H1 (cell line): ENCODE data around the gene NNMT. TPM values are rescaled to one million over a fixed set of nuclear protein-coding genes. Genes with fewer than 3 reads are reported as not detected.

ENCODE experiments used
- CTCF ChIA-PET: fragments of 300-600 bp; sonication (Branson Sonifier 250); formaldehyde crosslinking; loops from one replicate; lab custom pipeline; 2021; ENCODE audit not compliant: partially characterized antibody; lab: Charles Lee
- POLR2A ChIA-PET: fragments of 300-600 bp; sonication (Branson Sonifier 250); formaldehyde crosslinking; loops from one replicate; lab custom pipeline; 2021; ENCODE audit warnings: inconsistent platforms; ENCODE audit not compliant: partially characterized antibody; lab: Charles Lee
- DNase-seq, 2 experiments: peaks; one replicate each; pipeline versions ENCODE4 v3.0.0 to v3.0.0-alpha.2; 2010 to 2022; ENCODE audit warnings: low spot score in 2 of 2, low read depth in 1 of 2, mixed read lengths in 1 of 2
- FAIRE-seq: peaks from 2 replicates; lab custom pipeline; 2011; peaks lifted over from hg19 to GRCh38; lab: Jason Lieb, UNC
- H2AFZ ChIP-seq: 2 replicates; pipeline ENCODE4 v1.8.1; 2012; ENCODE audit warnings: low read length, inconsistent platforms
- H2AK5ac ChIP-seq: 2 replicates; pipeline ENCODE4 v1.6.1; 2013; ENCODE audit warnings: low read depth, low read length
- H2BK120ac ChIP-seq: replicated peaks from 2 replicates; pipeline ENCODE3; 2013; ENCODE audit warnings: low read depth, low read length, inconsistent platforms
- H2BK12ac ChIP-seq: 2 replicates; pipeline ENCODE4 v1.6.1; 2013; ENCODE audit warnings: low read depth, low read length
- H2BK15ac ChIP-seq: 2 replicates; pipeline ENCODE4 v1.6.1; 2013; ENCODE audit warnings: low read length
- H2BK20ac ChIP-seq: 2 replicates; pipeline ENCODE4 v1.6.1; 2013; ENCODE audit warnings: low read length
- H2BK5ac ChIP-seq: 2 replicates; pipeline ENCODE4 v1.6.1; 2013; ENCODE audit warnings: low read depth, low read length
- H3K14ac ChIP-seq: 2 replicates; pipeline ENCODE4 v1.6.1; 2013; ENCODE audit warnings: inconsistent platforms; ENCODE audit not compliant: insufficient read length
- H3K18ac ChIP-seq: 2 replicates; pipeline ENCODE4 v1.6.1; 2013; ENCODE audit warnings: low read length; ENCODE audit errors: extremely low read depth
- H3K23ac ChIP-seq: 2 replicates; pipeline ENCODE4 v1.6.1; 2013; ENCODE audit warnings: inconsistent platforms; ENCODE audit not compliant: insufficient read length
- H3K23me2 ChIP-seq: 2 replicates; pipeline ENCODE4 v1.6.1; 2013; ENCODE audit warnings: low read depth, low read length
- H3K27ac ChIP-seq: 2 replicates; pipeline ENCODE4 v1.6.1; 2011; ENCODE audit warnings: low read depth, low read length, inconsistent platforms
- H3K27me3 ChIP-seq, 4 experiments: replicated peaks in 1 of 4; 1 replicate in 1 of 4; 2 replicates in 3 of 4; pipeline versions ENCODE4 v1.6.1 to v1.8.1; 2011 to 2013; ENCODE audit warnings: low read length in 3 of 4, mild to moderate bottlenecking in 3 of 4, inconsistent platforms in 2 of 4, mixed read lengths in 2 of 4, moderate library complexity in 1 of 4; ENCODE audit not compliant: control insufficient read depth in 3 of 4, insufficient read depth in 3 of 4; ENCODE audit errors: extremely low read depth in 1 of 4
- H3K36me3 ChIP-seq, 4 experiments: 2 replicates each; pipeline versions ENCODE4 v1.6.1 to v1.8.1; 2011 to 2013; ENCODE audit warnings: mild to moderate bottlenecking in 4 of 4, low read length in 3 of 4, moderate library complexity in 2 of 4, control low read depth in 1 of 4, inconsistent platforms in 1 of 4; ENCODE audit not compliant: insufficient read depth in 4 of 4, control insufficient read depth in 2 of 4
- H3K4ac ChIP-seq: replicated peaks from 2 replicates; pipeline ENCODE3; 2013; ENCODE audit warnings: low read length, low read depth, mixed read lengths, inconsistent platforms; ENCODE audit not compliant: insufficient read length
- H3K4me1 ChIP-seq, 4 experiments: replicated peaks in 1 of 4; 1 replicate in 1 of 4; 2 replicates in 3 of 4; pipeline versions ENCODE4 v1.6.1 to v1.8.1; 2011 to 2013; ENCODE audit warnings: low read length in 3 of 4, inconsistent platforms in 2 of 4, mixed read lengths in 1 of 4; ENCODE audit not compliant: insufficient read depth in 4 of 4, control insufficient read depth in 3 of 4
- H3K4me2 ChIP-seq, 2 experiments: 2 replicates each; pipeline versions ENCODE4 v1.6.1 to v1.8.1; 2011 to 2013; ENCODE audit warnings: low read depth in 2 of 2, low read length in 2 of 2, control low read depth in 1 of 2, inconsistent platforms in 1 of 2, mild to moderate bottlenecking in 1 of 2; ENCODE audit not compliant: insufficient read depth in 1 of 2
- H3K4me3 ChIP-seq, 4 experiments: fragments of 200-600, 300-600 bp in 1 of 4; sonication (generic), shearing (Covaris generic), sonication (Bioruptor Twin) in 1 of 4; 2 replicates each; pipeline versions ENCODE4 v1.5.1 to v1.8.1; 2011 to 2016; ENCODE audit warnings: low read length in 4 of 4, low read depth in 3 of 4, control low read depth in 2 of 4, inconsistent platforms in 2 of 4, mild to moderate bottlenecking in 2 of 4, mixed read lengths in 1 of 4, moderate library complexity in 1 of 4; ENCODE audit not compliant: insufficient read depth in 2 of 4; ENCODE audit errors: extremely low read depth in 1 of 4
- H3K56ac ChIP-seq: replicated peaks from 2 replicates; pipeline ENCODE3; 2013; ENCODE audit warnings: low read depth, mild to moderate bottlenecking, mixed read lengths, low read length, inconsistent platforms; ENCODE audit not compliant: insufficient read length
- H3K79me1 ChIP-seq: 2 replicates; pipeline ENCODE4 v1.6.1; 2013; ENCODE audit warnings: low read depth, low read length, control low read depth
- H3K79me2 ChIP-seq, 2 experiments: 2 replicates each; pipeline versions ENCODE4 v1.6.1 to v1.8.1; 2012 to 2013; ENCODE audit warnings: low read length in 2 of 2, mild to moderate bottlenecking in 2 of 2, inconsistent platforms in 1 of 2; ENCODE audit not compliant: insufficient read depth in 2 of 2, control insufficient read depth in 1 of 2
- H3K9ac ChIP-seq, 4 experiments: replicated peaks in 1 of 4; 1 replicate in 1 of 4; 2 replicates in 3 of 4; pipeline versions ENCODE4 v1.6.1 to v1.8.1; 2011 to 2013; ENCODE audit warnings: low read depth in 3 of 4, low read length in 3 of 4, control low read depth in 2 of 4, mild to moderate bottlenecking in 2 of 4, moderate library complexity in 2 of 4, inconsistent platforms in 1 of 4; ENCODE audit errors: extremely low read depth in 1 of 4
- H3K9me3 ChIP-seq, 2 experiments: 2 replicates each; pipeline versions ENCODE4 v1.6.1 to v1.8.1; 2012 to 2013; ENCODE audit warnings: mild to moderate bottlenecking in 2 of 2, moderate library complexity in 2 of 2, control low read depth in 1 of 2, inconsistent platforms in 1 of 2, low read depth in 1 of 2, low read length in 1 of 2, mixed read lengths in 1 of 2; ENCODE audit not compliant: insufficient read depth in 2 of 2
- H4K20me1 ChIP-seq, 2 experiments: replicated peaks in 1 of 2; 2 replicates each; pipeline versions ENCODE3 to v1.8.1; 2011 to 2013; ENCODE audit warnings: inconsistent platforms in 2 of 2, low read length in 2 of 2, mild to moderate bottlenecking in 1 of 2; ENCODE audit not compliant: insufficient read depth in 2 of 2, control insufficient read depth in 1 of 2
- H4K5ac ChIP-seq: 2 replicates; pipeline ENCODE4 v1.6.1; 2013; ENCODE audit warnings: low read length, low read depth, mixed read lengths, inconsistent platforms; ENCODE audit not compliant: insufficient read length
- H4K8ac ChIP-seq: 2 replicates; pipeline ENCODE4 v1.8.0; 2013; ENCODE audit warnings: mild to moderate bottlenecking, moderate library complexity, low read length, inconsistent platforms; ENCODE audit not compliant: insufficient read depth; ENCODE audit errors: extremely low read depth
- H4K91ac ChIP-seq: replicated peaks from 2 replicates; pipeline ENCODE3; 2013; ENCODE audit warnings: low read length, mixed read lengths, inconsistent platforms; ENCODE audit not compliant: insufficient read length
- BRCA1 ChIP-seq: IDR thresholded peaks from 2 replicates; pipeline ENCODE4 v1.6.1; 2012; ENCODE audit warnings: low read depth, low read length, improper control_type of control experiment
- EP300 ChIP-seq, 2 experiments: IDR thresholded peaks; 1 replicate in 1 of 2; 2 replicates in 1 of 2; pipeline ENCODE4 v1.6.1; 2011 to 2012; ENCODE audit warnings: low read depth in 2 of 2, low read length in 2 of 2, mild to moderate bottlenecking in 2 of 2, borderline replicate concordance in 1 of 2, inconsistent platforms in 1 of 2, moderate library complexity in 1 of 2
- KDM1A ChIP-seq: fragments of 200-600, 300-600 bp; sonication (generic); IDR thresholded peaks from 2 replicates; pipeline ENCODE4 v1.7.1; 2016; ENCODE audit warnings: mild to moderate bottlenecking, low read length, borderline replicate concordance
- POU5F1 ChIP-seq: IDR thresholded peaks from 2 replicates; pipeline ENCODE4 v1.6.1; 2011; ENCODE audit warnings: low read depth, mild to moderate bottlenecking, low read length, moderate library complexity
- RBBP5 ChIP-seq: IDR thresholded peaks from 2 replicates; pipeline ENCODE4 v1.7.1; 2012; ENCODE audit warnings: low read depth, mild to moderate bottlenecking, inconsistent platforms, low read length, moderate library complexity, borderline replicate concordance
- RXRA ChIP-seq: IDR thresholded peaks from 2 replicates; pipeline ENCODE4 v1.6.1; 2011; ENCODE audit warnings: low read depth, mild to moderate bottlenecking, low read length, moderate library complexity; ENCODE audit not compliant: insufficient read depth
- SIN3A ChIP-seq, 2 experiments: IDR thresholded peaks in 1 of 2; conservative IDR thresholded peaks in 1 of 2; 2 replicates each; pipeline ENCODE4 v1.6.1; 2011 to 2012; ENCODE audit warnings: low read length in 2 of 2, improper control_type of control experiment in 1 of 2, low read depth in 1 of 2, mild to moderate bottlenecking in 1 of 2
- SRF ChIP-seq: IDR thresholded peaks from 2 replicates; pipeline ENCODE4 v1.6.1; 2011; ENCODE audit warnings: mild to moderate bottlenecking, low read depth, low read length, moderate library complexity
- SUZ12 ChIP-seq: fragments of 200-600 bp; sonication (generic); IDR thresholded peaks from 2 replicates; pipeline ENCODE4 v1.6.1; 2012; ENCODE audit warnings: mild to moderate bottlenecking, inconsistent platforms, low read length, moderate library complexity, mixed read lengths
- ZNF274 ChIP-seq: IDR thresholded peaks from 2 replicates; pipeline ENCODE4 v1.7.0; 2012; ENCODE audit warnings: low read length, borderline replicate concordance; ENCODE audit errors: extremely low read depth
- WGBS, 2 experiments: shearing (Covaris generic) in 1 of 2; methylation state at CpG; one replicate each; pipeline versions ENCODE4 v1.1.6 to v1.1.7; 2013 to 2015; ENCODE audit warnings: low lambda C conversion rate in 2 of 2, mixed read lengths in 2 of 2, inconsistent platforms in 1 of 2, low coverage in 1 of 2, missing lambda C conversion rate in 1 of 2; ENCODE audit not compliant: insufficient replicate concordance in 2 of 2, insufficient coverage in 1 of 2, insufficient read length in 1 of 2; ENCODE audit errors: extremely low coverage in 1 of 2, missing lambda C conversion rate in 1 of 2; 5-methylcytosine and 5-hydroxymethylcytosine counted together
- polyA plus RNA-seq, 7 experiments: library from polyadenylated mRNA; depleted of rRNA in 3 of 7; stranded (reverse) in 5 of 7; unstranded in 2 of 7; fragments of >200 nt in 5 of 7; fragments of 200-250 nt in 2 of 7; gene quantifications; 1 replicate in 5 of 7; 2 replicates in 1 of 7; 4 replicates in 1 of 7; pipeline versions ENCODE4 v1.2.1 to v1.2.3, GENCODE V29; 2011 to 2013; ENCODE audit warnings: missing spikeins in 2 of 7, mixed read lengths in 2 of 7
- total RNA-seq: library from RNA; stranded (reverse); fragmentation: NEBNext Ultra II Directional; extraction: Animal tissue kit (Norgen Biotek cat#: 25700); gene quantifications from 2 replicates; pipeline ENCODE4 v1.2.1, GENCODE V29; 2021
- TF ChIP-seq, protein P1 (sequence below): IDR thresholded peaks from 2 replicates; pipeline ENCODE4 v1.6.1; 2012; ENCODE audit warnings: inconsistent platforms

NNMT gene
- total and polyA plus RNA-seq, 2 of the 8 experiments (the other 6 are each of a cell fraction or from before 2014, with no cell fraction given) = not detected

DNA sequence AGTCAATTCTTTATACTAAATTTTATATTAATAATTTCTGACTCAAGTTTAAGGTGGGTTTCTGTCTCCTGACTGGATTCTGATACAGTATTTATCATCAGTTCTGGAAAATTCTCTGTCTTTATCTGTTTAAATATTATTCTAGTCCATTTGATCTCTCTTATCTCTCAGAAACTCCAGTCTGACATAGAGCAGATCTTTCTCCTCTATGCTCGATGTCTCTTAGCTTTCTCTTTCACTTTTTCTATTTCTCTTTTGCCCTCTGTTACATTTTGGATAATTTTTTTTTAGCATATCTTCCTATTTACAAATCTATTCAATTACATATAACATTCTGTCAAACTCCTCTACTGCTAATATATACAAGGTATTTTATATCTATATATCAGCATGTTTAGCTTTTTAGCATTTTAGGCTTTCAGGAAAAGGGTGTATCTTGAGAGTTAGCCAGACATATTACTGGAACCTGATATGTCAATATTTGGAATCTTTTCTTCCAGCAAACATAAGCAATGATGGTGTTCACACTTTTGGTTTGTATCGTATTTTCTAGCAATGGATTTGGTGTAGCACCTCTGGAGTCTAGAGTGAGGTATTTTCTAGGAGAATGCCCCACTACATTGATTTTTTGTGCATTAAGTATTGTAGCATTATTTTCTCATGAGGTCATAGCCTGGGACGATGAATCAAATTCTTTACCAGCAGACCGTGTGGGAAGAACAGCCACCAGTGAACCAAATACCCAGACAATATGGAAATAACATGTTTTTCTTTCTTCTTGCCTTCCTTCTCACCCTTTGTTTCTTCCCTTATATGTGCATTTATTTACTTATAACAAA is 4.1 kb upstream of the NNMT start:
- Histone ChIP-seq H3K56ac (no peak overlapping the region), H3K79me2 (no peaks in the 10 kb centered on the region), H3K4me3 (no peak overlapping the region), H3K79me1 (no peaks in the 10 kb centered on the region), H4K91ac (no peak overlapping the region), H3K23me2 (no peaks in the 10 kb centered on the region), H2BK12ac (no peak overlapping the region), H3K14ac (no peak overlapping the region), H2AK5ac (no peak overlapping the region), H2BK120ac (no peak overlapping the region), H3K23ac (no peak overlapping the region), H4K20me1 (no peaks in the 10 kb centered on the region), H2BK20ac (no peak overlapping the region), H3K9ac (no peak overlapping the region), H2BK5ac (no peak overlapping the region), H2AFZ (no peak overlapping the region), H4K5ac (no peak overlapping the region), H3K4me1 (no peaks in the 10 kb centered on the region), H3K27me3 (no peaks in the 10 kb centered on the region), H3K36me3 (no peaks in the 10 kb centered on the region), H3K18ac (no peak overlapping the region), H3K4me2 (no peak overlapping the region), H3K4ac (no peak overlapping the region), H3K9me3 (no peaks in the 10 kb centered on the region), H4K8ac (no peak overlapping the region), H2BK15ac (no peak overlapping the region), H3K27ac (no peak overlapping the region)
- DNase-seq (no peak), FAIRE-seq (no peak)
- 83% methylated on average over 4 of the region's 4 CpGs; no CpG with 5 or more reads in 1 of the 2 experiments for WGBS, 2 experiments
- POLR2A ChIA-PET = no interaction called here
- CTCF ChIA-PET = interaction anchor here (0.8 to 3.8 kb wide), 2 partner anchors 12 to 1005 kb away, joined by 3 to 30 read pairs; no protein-coding TSS in a partner anchor
- no peak for TF ChIP-seq ZNF274
- no peak for TF ChIP-seq POU5F1
- TF ChIP-seq BRCA1 = no peak
- no peak for TF ChIP-seq KDM1A
- TF ChIP-seq SRF = no peak
- no peak for TF ChIP-seq RBBP5
- TF ChIP-seq, protein P1, sequence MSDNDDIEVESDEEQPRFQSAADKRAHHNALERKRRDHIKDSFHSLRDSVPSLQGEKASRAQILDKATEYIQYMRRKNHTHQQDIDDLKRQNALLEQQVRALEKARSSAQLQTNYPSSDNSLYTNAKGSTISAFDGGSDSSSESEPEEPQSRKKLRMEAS = no peak
- no peak for TF ChIP-seq RXRA
- TF ChIP-seq EP300 (IDR thresholded peaks at IDR 0.05; ENCODE audit: borderline replicate concordance in 1 of 2, low read depth in 2 of 2, low read length in 2 of 2) = no peak
- no peak for TF ChIP-seq SIN3A (conservative IDR thresholded peaks at IDR 0.05 in 1 of 2, IDR thresholded peaks at IDR 0.05 in 1 of 2; ENCODE audit: low read depth in 1 of 2, low read length in 2 of 2)
- no peak for TF ChIP-seq SUZ12
